EL (cell line): ENCODE measurements around the gene ZBTB49.

ENCODE experiments used
- DNase-seq: peaks from one replicate; pipeline ENCODE4 v3.0.0-alpha.2; 2016

The ZBTB49 gene

DNA sequence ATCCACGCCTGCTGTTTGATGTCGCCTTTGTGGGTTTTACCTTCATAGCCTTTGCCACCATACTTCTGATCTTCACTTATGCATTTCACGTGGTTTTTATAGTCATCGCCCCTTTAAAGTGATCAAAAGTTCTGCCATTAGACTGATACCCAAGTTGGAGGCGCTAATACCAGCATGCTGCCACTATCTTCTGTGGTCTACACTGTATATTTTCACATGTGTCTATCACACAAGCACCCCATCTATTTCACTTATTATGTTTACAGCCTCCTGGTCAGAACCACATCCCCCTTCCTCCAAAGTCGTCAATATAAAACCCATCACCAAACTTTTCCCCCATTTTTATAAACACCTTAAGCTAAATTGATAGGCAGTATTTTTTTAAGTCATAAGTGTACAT is 8.3 kb upstream of the ZBTB49 start:
- DNase-seq: no peak

DNA sequence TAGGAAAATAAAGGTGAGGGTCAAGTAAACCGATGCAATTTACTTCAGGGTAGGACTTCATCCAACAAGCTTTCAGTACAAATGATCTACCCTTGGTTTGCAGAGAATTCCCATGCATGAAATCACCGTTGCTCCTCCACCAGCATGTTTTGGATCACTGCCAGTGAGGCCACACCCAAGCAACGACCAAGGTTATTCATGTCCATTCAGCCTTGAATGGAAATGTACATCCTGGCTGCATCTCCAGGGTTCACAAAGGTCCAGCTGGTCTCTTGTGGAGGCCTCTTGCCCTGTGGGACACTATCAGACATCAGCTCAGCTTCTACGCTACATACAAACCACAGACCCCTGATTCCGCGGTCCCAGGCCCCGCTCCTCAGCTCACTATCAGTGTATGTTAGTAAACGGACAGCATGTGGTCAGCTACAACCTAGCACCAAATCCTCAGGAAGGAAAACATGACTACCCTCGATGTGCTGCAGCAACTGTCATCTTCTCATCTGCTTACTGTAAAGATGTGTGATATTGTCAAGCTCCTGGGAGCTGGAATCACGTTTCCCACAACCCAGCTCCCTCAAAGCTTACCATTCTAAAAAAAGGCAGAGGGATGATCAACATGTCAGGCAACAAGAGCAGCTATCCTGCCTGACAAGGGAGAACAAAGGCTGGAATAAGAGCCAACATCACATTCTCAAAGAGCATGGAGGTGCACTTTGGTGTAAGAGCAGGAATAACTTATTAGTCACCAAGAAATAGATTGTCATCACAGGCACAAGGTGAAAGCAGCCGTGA is 5.0 kb upstream of the ZBTB49 start:
- peak; percentile 16 for DNase-seq

DNA sequence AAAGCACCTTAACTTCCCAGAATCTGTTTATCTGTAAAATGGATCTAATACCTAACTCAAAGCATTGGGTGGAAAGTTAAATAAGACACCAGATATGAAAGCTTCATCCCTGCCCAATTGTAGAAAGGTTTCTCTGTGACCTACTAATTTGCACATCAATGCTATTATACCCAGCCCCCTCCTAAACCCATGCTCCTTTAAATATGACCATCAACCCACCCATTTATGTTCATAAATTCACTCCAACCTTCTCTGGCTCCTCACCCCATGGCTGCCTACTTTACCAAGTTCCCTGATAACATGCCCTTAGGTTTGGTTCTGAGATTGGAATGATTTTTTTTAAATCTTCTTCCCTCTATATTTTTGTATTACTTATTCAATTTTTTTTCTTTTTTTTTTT is 2.0 kb upstream of the ZBTB49 start:
- no peak for DNase-seq

DNA sequence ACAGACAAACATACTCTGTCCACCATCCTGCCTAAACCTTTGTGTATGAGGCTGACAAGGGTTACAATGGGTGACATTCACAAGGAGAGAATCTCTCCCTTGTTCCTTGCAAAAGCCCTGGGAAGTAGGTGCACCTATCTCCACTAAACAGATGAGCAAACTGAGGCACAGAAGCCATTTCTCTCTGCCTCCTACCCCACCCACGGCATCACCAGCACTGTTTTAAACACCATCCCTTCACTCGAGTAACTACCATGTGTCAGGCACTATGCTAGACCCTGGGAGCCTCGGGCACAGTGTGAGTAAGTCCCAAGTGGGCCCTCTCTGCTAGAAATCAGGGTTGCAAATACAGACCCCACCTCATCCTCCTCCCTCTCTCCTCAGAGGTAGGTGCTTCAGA is 996 bp upstream of the ZBTB49 start:
- peak; percentile 4 for DNase-seq

DNA sequence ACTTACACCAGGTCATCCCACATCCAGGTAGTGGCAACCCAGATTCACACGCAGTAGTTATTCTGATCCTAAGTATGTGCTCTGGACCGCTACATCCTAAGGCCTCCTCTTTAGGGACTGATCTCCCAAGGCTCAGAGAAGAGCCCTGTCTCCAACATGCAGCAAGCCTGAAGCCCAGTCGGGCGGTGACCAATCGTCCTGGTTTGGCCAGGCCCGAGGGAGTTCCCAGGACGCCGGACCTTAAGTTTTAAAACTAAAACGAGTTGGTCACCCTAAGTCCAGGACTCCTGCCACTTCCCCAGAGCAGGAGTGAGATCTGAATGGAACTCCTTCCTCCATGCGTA is 482 bp upstream of the ZBTB49 start:
- DNase-seq: no peak

DNA sequence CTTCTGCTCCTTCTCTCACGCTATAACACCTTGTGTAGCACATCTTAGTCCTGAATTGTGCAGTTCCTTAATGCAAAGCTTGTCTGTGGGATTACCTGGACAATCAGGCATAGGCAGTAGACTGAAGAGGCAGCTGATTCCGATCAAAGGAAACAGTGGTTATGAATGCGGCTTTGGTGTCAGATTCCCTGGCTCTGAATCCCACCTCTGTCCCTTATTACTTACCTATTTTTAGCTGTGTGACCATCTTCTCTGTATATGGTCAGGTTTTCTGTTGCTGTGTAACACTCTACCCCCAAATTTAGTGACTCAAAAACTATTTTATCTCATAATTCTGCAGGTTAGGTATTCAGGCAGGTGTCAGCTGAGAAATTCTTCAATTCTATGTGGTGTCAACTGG is 3.2 kb downstream of the ZBTB49 start:
- DNase-seq: no peak

DNA sequence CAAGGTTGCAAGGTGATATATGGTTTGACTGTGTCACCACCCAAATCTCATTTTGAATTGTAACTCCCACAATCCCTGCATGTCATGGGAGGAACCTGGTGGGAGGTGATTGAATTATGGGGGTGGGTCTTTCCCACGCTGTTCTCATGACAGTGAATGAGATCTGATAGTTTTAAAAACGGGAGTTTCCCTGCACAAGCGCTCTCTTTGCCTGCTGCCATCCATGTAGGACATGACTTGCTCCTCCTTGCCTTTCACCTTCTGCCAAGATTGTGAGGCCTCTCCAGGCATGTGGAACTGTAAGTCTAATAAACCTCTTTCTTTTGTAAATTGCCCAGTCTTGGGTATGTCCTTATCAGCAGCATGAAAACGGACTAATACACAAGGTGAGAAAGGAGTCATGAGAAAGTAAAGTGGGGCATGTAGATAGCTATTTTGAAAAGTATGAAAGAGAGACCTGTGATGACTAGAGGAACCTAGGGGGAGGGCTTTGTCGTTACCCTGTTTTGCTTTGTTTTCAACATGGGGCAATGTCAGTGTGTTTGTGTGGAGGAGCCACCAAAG is 6.3 kb downstream of the ZBTB49 start:
- DNase-seq: no peak

DNA sequence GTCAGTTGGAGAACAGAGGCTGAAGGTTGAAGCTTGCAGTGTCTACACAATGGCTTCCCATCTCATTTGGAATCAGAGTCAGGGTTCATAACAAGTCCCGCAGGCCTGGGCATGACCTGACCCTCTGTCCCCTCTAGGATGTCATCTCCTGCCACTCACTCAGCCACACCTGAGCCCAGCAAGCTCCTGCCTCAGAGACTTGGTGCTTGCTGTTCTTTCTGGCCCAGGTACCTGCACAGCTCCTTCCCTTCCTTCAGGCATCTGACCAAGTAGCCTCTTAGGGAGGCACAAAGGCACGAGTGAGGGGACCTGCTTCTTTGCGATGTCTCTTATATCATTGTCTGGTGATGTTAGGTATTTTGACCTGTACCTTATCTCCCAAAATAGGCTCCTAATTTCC is 9.0 kb downstream of the ZBTB49 start:
- DNase-seq: no peak

DNA sequence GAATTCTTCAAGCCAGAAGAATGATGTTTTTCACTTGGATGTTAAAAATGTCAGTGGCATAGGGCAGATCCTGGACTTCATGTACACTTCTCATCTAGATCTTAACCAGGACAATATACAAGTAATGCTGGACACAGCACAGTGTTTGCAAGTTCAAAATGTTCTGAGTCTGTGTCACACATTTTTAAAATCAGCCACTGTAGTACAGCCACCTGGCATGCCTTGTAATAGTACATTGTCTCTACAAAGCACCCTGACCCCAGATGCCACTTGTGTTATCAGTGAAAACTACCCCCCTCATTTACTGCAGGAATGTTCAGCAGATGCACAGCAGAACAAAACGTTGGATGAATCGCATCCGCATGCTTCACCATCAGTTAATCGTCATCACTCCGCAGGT is 11.9 kb downstream of the ZBTB49 start:
- DNase-seq: no peak

DNA sequence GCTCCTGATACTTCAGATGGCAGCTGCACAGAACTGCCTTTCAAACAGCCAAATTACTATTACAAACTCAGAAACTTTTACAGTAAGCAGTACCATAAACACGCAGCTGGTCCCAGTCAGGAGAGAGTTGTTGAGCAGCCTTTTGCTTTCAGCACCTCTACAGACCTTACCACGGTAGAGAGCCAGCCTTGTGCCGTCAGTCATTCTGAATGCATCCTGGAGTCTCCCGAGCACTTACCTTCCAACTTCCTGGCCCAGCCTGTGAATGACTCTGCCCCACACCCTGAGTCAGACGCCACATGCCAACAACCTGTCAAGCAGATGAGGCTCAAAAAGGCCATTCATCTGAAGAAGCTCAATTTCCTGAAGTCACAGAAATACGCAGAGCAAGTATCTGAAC is 12.4 kb downstream of the ZBTB49 start:
- DNase-seq: no peak

DNA sequence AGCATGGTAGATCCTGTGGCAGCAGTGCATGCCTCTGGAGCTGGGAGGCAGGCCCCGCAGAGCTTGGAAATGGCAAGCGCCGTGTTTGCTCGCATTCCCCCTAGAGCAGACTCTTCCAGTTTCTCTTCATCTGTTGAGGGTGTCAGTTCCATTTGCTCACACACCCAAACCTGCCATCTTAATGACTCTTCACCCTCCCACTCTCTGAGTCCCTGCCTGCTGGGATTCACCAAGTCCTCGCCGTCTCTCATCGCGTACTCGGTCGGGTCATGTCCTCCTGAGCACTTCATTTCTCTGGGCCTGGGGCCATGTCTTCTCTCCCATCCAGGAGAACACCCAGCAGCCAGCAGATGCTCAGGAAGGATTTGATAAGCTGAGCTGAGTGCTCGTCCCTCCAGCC is 16.9 kb downstream of the ZBTB49 start:
- DNase-seq: no peak

DNA sequence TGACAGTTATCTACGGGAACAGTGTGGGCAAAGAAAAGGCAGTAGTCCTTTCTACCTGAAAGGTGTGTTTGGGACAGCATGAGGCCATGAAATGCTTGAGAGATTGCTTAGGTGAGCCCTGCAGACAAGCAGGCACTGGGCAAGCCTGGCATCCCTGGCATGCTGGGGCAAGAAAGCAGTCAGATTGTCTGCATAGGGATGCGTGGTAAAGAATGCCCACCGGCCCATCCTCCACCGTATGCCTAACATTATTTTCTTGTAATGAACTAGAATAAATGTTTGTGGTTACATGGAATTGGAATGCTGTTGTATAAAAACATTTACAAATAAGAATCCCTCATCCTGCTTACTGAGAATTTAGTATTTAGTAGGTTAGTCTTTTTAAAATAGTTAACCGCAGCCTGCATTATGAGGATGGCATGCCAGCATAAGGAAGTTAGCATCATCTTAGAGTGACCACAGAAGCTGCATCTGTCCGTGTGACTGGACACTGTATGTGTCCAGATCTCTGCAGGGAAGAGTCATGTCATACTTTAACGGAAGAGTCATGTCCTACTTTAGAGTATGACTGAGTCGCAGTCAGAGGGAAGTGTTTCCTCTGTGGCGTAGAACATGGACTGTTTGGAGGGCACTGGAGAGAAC is 18.9 kb downstream of the ZBTB49 start:
- DNase-seq: peak; percentile 89

DNA sequence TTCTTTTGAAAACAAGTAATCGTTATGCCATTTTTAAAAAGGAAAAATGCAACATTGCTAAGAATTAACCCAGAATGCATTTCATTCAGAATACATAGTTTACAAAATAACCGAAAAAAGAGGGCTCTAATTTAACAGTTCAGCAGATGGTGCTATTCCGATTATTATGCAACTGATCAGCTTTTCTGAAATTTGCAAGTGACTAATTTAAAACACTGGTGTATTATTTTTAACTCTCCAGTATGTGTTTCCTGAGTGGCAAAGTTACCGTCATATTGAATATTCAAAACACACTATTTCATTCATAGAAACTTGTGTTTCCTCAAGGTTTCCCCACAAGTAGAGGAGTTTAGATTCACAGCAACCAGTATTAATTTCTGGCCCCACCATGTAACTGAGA is 21.1 kb downstream of the ZBTB49 start:
- no peak for DNase-seq

DNA sequence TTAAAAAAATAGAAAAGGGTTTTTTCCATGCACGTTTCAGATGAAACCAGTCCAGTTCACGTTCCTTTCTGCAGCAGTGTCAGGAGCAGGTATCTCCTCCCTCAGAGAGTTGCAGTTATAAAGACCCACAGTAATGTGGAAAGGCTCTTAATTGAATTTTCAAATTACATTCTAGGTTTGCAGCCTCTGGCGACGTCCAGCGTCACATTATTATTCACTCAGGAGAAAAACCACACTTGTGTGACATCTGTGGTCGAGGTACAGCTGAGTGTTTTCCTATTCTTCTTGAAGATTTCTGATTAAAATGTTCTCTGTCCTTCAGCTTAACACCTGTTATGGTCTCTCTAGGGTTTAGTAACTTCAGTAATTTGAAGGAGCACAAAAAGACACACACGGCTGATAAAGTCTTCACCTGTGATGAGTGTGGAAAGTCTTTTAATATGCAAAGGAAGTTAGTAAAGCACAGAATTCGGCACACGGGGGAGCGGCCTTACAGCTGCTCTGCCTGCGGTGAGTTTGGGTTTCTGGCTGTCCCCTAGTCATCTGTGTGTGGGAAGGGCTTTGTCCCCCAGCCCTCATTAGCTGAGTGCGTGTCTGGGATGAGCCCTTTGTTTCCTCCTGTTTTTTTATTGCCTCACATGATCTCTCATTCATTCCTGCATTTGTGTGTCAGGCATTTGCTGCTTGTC is 25.6 kb downstream of the ZBTB49 start:
- DNase-seq: no peak

DNA sequence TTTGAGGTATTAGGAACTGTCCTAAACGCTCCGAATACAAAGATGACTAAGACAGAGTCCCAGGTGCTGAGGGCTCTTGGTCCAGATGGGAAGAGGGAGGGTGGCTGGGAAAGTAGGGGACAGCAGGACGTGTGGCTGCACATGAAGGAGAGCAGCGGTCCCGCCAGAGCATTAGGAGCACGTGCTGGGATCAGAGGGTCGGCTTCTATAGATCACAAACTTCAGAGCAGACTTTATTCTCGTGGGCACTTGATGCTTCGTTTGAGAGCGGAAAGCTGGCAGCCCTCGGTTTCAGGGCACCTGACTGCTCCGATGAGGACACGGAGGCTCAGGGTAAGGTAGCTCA is 26.1 kb downstream of the ZBTB49 start:
- DNase-seq: no peak

DNA sequence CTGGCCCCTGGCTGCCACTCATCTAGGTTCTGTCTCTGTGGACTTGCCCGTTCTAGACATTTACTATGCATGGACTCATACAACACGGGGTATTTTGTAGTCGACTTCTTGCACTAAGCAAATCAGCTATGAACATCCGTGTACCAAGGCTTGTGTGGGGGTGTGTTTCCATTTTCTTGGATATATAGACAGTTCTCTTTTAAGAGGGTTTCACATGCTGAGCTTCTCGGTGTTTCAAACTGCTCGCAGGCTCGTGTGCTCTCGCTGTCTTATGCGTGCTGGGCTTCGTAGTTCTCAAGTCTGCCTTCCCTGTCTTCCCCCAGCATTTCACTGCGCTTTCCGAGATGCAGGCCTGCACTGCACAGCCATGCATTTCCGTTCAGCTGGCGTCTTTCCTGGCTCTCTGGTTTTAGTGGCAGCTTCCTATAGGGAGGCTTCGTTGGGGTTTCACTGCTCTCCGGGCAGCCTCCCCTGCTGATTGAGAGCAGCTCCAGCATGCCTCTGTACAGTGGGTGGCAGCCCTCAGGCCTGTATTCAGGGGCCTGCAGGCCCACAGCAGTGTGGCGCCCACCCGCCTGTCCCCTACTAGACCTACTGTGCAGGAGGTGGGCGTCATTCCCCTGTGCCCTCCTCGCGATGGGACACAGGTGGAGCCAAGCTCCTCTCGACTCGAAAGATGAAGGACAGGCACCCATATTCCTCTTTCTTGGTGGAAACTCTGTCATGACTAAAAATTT is 27.6 kb downstream of the ZBTB49 start:
- DNase-seq: no peak

DNA sequence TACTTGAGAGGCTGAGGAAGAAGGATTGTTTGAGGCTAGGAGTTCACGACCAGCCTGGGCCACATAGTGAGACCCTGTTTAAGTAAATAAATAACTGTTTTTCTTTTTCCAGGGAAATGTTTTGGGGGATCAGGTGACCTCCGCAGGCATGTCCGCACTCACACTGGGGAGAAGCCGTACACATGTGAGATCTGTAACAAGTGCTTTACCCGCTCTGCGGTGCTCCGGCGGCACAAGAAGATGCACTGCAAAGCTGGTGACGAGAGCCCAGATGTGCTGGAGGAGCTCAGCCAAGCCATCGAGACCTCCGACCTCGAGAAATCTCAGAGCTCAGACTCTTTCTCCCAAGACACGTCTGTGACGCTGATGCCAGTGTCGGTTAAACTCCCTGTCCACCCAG is 30.5 kb downstream of the ZBTB49 start:
- DNase-seq: no peak

DNA sequence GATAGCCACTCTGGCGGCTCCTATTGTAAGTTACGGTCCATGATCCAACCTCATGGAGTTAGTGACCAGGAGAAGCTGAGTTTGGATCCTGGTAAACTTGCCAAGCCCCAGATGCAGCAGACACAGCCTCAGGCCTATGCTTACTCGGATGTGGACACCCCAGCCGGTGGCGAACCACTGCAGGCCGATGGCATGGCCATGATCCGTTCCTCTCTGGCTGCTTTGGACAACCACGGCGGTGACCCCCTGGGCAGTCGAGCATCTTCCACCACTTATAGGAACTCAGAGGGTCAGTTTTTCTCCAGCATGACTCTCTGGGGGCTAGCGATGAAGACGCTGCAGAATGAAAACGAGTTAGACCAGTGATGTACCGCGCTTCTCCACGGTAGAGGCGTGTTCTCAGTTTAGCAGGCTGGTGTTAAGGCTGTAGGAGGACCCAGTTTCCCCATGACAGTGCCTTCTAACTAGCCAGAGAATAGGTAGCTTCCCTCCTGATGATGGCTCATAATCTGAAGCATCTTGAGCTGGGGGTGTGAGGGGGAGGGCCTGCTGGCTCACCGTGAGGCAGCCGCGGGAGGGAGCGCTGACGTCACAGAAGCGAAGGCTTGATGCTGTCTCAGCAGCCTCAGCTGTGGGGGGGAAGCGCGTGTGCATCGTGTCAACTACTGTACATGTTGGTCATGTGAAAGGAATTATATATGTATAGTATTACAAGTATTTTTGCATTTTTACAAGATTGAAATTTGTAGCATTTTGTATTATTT is 31.1 kb downstream of the ZBTB49 start:
- no peak for DNase-seq

DNA sequence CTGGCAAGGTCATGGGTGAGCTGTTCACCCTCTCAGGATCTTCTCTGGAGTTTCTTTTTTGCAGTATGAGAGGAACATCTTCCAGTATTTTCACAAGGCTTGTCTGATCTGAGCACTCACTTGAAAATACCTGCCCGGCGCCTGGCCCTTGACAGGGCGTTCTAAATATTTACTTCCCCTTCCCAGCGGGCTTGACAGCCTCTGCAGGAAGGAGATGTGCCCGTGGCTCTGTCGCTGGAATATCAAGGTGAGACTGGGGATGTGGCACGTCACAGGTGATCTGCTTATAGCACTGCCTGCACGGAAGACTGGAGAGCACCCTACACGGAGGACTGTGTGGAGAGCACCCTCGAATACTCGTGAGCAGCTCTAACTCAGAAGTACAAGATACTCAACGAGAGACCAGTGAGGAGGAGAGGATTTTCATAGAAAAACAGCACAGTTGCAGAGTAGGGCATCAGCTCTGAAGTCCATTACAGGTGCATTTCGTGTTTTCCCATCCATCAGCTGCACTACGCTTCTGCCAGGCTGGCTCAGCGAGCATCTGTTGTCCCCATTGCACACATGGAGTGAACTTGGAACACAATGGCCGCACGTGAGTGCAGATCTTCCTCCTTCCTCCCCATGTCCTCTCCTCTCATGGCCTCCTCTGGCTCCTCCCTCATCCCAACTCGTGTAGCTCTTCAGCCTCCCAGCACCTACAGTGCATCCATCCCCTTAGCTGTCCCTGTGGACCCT is 32.1 kb downstream of the ZBTB49 start:
- DNase-seq: no peak

DNA sequence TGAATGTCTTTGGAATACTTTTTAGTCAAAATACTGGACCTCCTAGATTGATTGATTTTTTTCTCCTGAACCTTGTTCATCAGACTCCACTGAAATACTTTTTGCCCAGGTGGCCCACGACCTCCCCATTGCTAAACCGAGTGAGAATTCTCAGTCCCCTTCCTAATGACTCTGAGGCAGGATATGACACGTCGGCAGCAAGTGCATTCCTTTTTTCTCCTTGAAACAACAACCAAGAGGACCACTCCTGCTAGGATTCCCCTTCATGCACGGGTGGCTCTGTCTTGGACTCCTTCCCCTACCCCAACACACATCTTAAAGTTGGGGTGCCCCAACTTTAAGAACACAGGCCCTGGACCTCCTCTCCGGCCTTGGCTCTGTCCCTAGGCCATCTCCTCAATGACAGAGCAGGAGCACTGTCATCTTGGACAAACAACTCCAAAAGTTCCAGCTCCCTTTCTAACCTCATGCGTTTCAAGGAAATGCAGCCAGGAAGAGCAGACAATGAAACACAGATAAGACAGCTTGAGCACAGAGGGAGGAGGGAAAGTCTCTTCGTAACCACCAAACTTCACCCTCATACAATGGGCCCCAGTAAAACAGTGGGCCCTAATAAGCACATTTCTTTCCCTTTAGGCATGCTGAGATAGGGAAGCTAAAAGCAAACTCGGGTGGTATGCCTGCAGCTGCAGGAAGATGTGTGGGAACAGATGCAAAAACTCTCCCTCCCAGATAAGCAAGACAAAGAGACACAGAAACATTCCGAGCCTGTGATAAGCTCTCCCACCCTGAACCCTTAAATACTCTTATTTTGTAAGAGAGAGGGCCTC is 33.9 kb downstream of the ZBTB49 start:
- peak; percentile 17 for DNase-seq

DNA sequence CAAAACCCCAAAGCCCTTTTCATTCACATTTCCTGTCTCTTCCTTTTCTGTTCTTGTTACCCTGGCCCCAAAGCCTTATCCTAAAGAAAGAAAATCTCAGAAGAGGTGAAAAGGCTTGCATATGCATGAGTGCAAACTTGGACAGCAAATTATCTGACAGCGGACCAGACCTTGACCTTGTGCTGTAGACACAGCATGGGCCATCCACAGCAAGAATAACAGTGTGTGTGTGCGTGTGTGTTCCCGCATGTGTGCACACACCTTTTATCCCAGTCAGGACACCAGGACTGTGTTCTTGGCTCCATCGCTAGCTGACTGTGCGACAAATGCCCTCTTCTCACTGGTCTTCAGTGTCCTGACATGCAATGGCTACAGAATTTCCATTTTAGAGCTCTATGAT is 35.3 kb downstream of the ZBTB49 start:
- DNase-seq: no peak
